RCC 7860 (cell line): ENCODE results near the gene SCAMP3.
"Not testable (repeated sequence)": the region's sequence is repeated elsewhere in the genome, so short reads cannot be mapped to it uniquely, and the experiment has no call there.

ENCODE experiments used
- DNase-seq: peaks from one replicate; pipeline ENCODE4 v3.0.0-alpha.2; 2015; ENCODE audit warnings: low spot score
- FAIRE-seq: peaks from 2 replicates; lab custom pipeline; 2012; peaks lifted over from hg19 to GRCh38; lab: Jason Lieb, UNC

SCAMP3 gene

GRCh38 chr1:155232001-155232978 is 29.9 kb downstream of the SCAMP3 start:
- DNase-seq, FAIRE-seq: not testable (repeated sequence)

- not testable (repeated sequence) for FAIRE-seq
Measured at GRCh38 chr1:155231302-155231701, 30.9 kb downstream of the SCAMP3 start.

GRCh38 chr1:155228096-155228427 is 34.1 kb downstream of the SCAMP3 start:
- no peak for FAIRE-seq
- no peak for DNase-seq

More at GRCh38 chr1:155231302-155231701, 30.9 kb downstream of the SCAMP3 start:
- DNase-seq, result not testable (repeated sequence)

- DNase-seq (peak; percentile 99), FAIRE-seq (peak; percentile 83)
Measured at GRCh38 chr1:155227261-155228095, 34.7 kb downstream of the SCAMP3 start.

GRCh38 chr1:155226910-155227260 is 35.3 kb downstream of the SCAMP3 start:
- FAIRE-seq (no peak), DNase-seq (peak; percentile 30)

- peak; percentile 66 for DNase-seq
Measured at GRCh38 chr1:155226188-155226909, 35.8 kb downstream of the SCAMP3 start.

GRCh38 chr1:155225404-155225759 is 36.8 kb downstream of the SCAMP3 start:
- DNase-seq, FAIRE-seq: not testable (repeated sequence)

More at GRCh38 chr1:155226188-155226909, 35.8 kb downstream of the SCAMP3 start:
- no peak for FAIRE-seq

- no peak for FAIRE-seq
- DNase-seq, result no peak
Measured at GRCh38 chr1:155223047-155223446, 39.1 kb downstream of the SCAMP3 start.

- DNase-seq, FAIRE-seq: not testable (repeated sequence)
Measured at GRCh38 chr1:155220211-155220965, 41.8 kb downstream of the SCAMP3 start.

GRCh38 chr1:155219592-155220031 is 42.5 kb downstream of the SCAMP3 start:
- no peak for DNase-seq
- FAIRE-seq, result no peak

GRCh38 chr1:155218854-155219591 is 43.1 kb downstream of the SCAMP3 start:
- DNase-seq (no peak), FAIRE-seq (no peak)

- FAIRE-seq, DNase-seq: not testable (repeated sequence)
Measured at GRCh38 chr1:155214702-155215101, 47.5 kb downstream of the SCAMP3 start.

GRCh38 chr1:155212051-155212440 is 50.1 kb downstream of the SCAMP3 start:
- FAIRE-seq, DNase-seq: not testable (repeated sequence)

GRCh38 chr1:155211381-155212050 is 50.6 kb downstream of the SCAMP3 start:
- not testable (repeated sequence) for DNase-seq, FAIRE-seq

GRCh38 chr1:155210314-155211104 is 51.7 kb downstream of the SCAMP3 start:
- DNase-seq (no peak), FAIRE-seq (no peak)

- DNase-seq (no peak), FAIRE-seq (no peak)
Measured at GRCh38 chr1:155209312-155209721, 52.8 kb downstream of the SCAMP3 start.

- FAIRE-seq (no peak), DNase-seq (peak; percentile 70)
Measured at GRCh38 chr1:155208541-155209311, 53.4 kb downstream of the SCAMP3 start, which contains the start of gene MTX1. TSS of gene MTX1 (plus strand) at chr1:155208695. CDS start at chr1:155208805, 110 bp downstream.
